ENCODE measurements around the gene DOCK3.

DOCK3 gene

DNA sequence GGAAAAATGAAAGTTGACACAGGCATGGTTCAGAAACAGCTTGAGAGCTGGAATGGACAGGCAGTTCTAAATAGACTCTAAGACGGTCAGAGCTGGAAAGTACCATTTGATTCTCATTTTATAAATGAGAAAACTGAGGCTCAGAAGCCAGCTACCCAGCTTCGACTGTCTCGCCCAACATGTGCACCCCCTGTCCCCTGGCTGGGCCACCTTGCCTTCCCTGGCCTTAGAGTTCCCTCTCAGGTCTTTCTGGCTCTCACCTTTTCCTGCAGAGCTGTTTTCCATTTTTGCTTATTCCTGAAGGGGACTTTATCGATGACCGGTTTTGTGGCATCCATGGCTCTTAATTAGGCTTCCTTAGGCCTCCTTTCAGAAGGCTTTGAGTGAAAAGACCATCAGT is 17.3 kb upstream of the DOCK3 start:
- Histone ChIP-seq H3K36me3 (no peaks in the 10 kb centered on the region), H3K27ac (no peak overlapping the region), H3K4me1 (no peaks in the 10 kb centered on the region), H3K4me3 (no peak overlapping the region), H3K9me3 (no peaks in the 10 kb centered on the region), H3K27me3 (no peaks in the 10 kb centered on the region)
- peak in 1 of 2 donors; percentile 20 for DNase-seq
- intact Hi-C loops (cut with DNase I; ENCODE audit: low total_unique reads): no loop called here
- TF ChIP-seq, protein P1, sequence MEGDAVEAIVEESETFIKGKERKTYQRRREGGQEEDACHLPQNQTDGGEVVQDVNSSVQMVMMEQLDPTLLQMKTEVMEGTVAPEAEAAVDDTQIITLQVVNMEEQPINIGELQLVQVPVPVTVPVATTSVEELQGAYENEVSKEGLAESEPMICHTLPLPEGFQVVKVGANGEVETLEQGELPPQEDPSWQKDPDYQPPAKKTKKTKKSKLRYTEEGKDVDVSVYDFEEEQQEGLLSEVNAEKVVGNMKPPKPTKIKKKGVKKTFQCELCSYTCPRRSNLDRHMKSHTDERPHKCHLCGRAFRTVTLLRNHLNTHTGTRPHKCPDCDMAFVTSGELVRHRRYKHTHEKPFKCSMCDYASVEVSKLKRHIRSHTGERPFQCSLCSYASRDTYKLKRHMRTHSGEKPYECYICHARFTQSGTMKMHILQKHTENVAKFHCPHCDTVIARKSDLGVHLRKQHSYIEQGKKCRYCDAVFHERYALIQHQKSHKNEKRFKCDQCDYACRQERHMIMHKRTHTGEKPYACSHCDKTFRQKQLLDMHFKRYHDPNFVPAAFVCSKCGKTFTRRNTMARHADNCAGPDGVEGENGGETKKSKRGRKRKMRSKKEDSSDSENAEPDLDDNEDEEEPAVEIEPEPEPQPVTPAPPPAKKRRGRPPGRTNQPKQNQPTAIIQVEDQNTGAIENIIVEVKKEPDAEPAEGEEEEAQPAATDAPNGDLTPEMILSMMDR (IDR thresholded peaks at IDR 0.05): no peak

DNA sequence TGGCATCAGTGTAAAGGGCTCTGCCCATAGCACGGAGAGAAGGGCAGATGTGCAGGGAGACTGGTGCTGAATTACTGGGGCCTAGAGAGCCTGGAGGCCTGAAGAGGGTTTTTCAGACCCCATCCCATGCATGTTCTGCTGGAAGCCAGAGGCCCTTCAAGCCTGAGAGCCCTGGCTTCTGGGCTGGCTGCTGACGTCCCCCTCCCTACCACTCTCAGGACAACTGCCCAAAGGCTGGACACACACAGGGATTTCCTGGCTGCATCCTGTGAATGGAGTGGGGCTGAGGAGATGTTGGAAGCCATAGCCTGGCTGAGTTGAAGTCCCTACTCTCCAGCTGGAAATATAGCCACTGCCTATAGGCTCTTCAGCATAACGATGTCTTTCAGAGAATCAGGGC is 16.9 kb upstream of the DOCK3 start:
- intact Hi-C loops (cut with DNase I; ENCODE audit: low total_unique reads): no loop called here
- no peaks in the 10 kb centered on the region for H3K27me3 ChIP-seq
- H3K9me3 ChIP-seq: no peaks in the 10 kb centered on the region
- DNase-seq: peak in 1 of 2 donors; percentile 32
- peaks cover 0 to 1% (median 0%) of the 10 kb centered on the region in 4 donors for H3K4me1 ChIP-seq
- no peak overlapping the region for H3K27ac ChIP-seq
- TF ChIP-seq, protein P1 (IDR thresholded peaks at IDR 0.05): no peak
- no peaks in the 10 kb centered on the region for H3K36me3 ChIP-seq
- H3K4me3 ChIP-seq: no peak overlapping the region

DNA sequence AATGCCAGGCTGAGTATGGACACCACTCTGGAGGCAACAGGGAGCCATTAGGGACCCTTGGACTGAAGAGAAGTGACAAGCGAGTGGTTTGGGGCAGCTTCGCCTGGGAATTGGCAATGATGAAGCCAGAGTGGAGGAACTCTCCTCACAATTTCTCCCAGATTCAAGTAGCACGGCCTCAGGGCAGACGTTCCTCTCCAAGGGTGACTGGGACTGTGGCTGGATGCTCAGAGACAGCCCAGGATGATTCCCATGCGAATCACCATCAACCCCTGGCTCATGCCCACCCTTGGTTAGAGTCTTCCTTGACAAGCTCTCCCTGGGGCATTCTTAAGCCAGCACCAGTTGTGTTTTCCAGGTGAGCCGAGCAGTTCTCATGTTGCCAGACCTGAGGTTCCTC is 16.3 kb upstream of the DOCK3 start:
- DNase-seq: peak in 1 of 2 donors; percentile 32
- H3K36me3 ChIP-seq: no peaks in the 10 kb centered on the region

DNA sequence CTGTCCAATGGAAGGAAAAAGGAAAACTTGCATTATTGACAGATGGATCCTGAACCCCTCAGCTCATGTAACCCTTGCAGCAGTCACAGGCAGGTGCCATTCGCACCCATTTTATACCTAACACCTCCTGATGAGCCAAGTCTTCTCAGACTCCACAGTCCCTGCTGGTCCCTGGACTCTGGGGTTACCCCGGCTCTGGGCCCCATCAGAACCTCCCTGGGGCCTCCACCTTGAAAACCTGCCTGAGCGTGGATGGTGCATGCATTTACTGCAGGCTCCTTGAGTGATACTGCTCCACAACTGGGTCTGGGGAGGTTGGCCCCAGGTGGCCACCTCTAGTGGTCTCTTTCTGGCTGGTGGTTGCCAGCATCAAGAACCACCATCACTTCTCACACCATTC is 15.9 kb upstream of the DOCK3 start:
- H3K4me1 ChIP-seq: peaks cover 0 to 6% (median 0%) of the 10 kb centered on the region in 4 donors
- DNase-seq: peak in 1 of 2 donors; percentile 50
- H3K27ac ChIP-seq: no peak overlapping the region
- no peaks in the 10 kb centered on the region for H3K27me3 ChIP-seq
- no peak overlapping the region for H3K4me3 ChIP-seq
- H3K36me3 ChIP-seq: no peaks in the 10 kb centered on the region
- TF ChIP-seq, protein P1 (IDR thresholded peaks at IDR 0.05): no peak
- H3K9me3 ChIP-seq: no peaks in the 10 kb centered on the region
- intact Hi-C loops (cut with DNase I; ENCODE audit: low total_unique reads): no loop called here

More for the DNA sequence above, 16.3 kb upstream of the DOCK3 start:
- Histone ChIP-seq H3K27ac (no peak overlapping the region), H3K27me3 (no peaks in the 10 kb centered on the region), H3K4me3 (no peak overlapping the region), H3K4me1 (peaks cover 0 to 6% (median 0%) of the 10 kb centered on the region in 4 donors), H3K9me3 (no peaks in the 10 kb centered on the region)
- TF ChIP-seq, protein P1 (IDR thresholded peaks at IDR 0.05): no peak
- intact Hi-C loops (cut with DNase I; ENCODE audit: low total_unique reads): no loop called here

DNA sequence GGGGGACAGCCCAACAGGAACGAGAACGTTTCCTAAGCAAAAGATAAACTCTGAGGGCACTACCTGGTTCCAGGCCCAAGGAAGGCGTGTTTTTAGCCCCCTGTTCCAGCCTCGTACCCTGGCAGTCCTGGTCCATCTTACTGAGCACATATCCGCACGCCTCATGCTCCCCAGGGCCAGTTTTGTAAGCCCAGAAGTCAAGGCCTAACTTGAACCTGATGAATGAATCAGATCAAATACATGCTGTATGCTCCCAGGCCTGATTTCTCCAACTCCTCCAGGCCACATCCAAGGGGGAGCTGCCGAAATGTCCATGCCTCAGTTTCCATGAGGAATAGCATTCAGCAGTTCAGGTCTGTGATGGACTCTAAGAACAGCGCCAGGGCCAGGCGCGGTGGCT is 14.3 kb upstream of the DOCK3 start:
- Histone ChIP-seq H3K27me3 (no peaks in the 10 kb centered on the region), H3K27ac (no peak overlapping the region), H3K4me3 (no peak overlapping the region), H3K9me3 (no peaks in the 10 kb centered on the region), H3K36me3 (no peaks in the 10 kb centered on the region), H3K4me1 (peaks cover 0 to 6% (median 0%) of the 10 kb centered on the region in 4 donors)
- intact Hi-C loops (cut with DNase I; ENCODE audit: low total_unique reads): no loop called here
- TF ChIP-seq, protein P1 (IDR thresholded peaks at IDR 0.05): no peak
- DNase-seq: peak in 1 of 2 donors; percentile 41

DNA sequence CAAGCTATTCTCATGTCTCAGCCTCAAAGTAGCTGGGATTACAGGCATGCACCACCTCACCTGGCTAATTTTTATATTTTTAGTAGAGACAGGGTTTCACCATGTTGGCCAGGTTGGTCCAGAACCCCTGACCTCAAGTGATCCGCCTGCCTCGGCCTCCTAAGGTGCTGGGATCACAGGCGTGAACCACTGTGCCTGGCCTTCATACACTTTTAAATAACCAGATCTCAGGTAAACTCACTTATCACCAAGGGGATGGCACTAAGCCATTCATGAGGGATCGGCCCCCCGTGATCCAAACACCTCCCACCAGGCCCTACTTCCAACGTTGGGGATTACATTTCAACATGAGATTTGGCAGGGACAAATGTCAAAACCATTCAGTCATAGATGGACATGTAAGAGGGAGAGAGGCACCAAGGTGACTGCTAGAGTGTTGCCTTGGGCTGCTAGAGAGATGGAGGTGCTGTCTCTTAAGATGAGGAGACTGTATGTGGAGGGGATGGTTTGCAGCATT is 13.3 kb upstream of the DOCK3 start:
- peaks cover 0 to 6% (median 0%) of the 10 kb centered on the region in 4 donors for H3K4me1 ChIP-seq
- H3K9me3 ChIP-seq: no peaks in the 10 kb centered on the region
- H3K4me3 ChIP-seq: no peak overlapping the region
- intact Hi-C loops (cut with DNase I; ENCODE audit: low total_unique reads): no loop called here
- no peaks in the 10 kb centered on the region for H3K27me3 ChIP-seq
- no peak overlapping the region for H3K27ac ChIP-seq
- TF ChIP-seq, protein P1 (IDR thresholded peaks at IDR 0.05): no peak
- H3K36me3 ChIP-seq: no peaks in the 10 kb centered on the region
- DNase-seq: peak in 1 of 2 donors; percentile 27

Data from tibial artery (tissue), 4 donors.